ENCODE data around the gene CSMD2.

Gene CSMD2

DNA sequence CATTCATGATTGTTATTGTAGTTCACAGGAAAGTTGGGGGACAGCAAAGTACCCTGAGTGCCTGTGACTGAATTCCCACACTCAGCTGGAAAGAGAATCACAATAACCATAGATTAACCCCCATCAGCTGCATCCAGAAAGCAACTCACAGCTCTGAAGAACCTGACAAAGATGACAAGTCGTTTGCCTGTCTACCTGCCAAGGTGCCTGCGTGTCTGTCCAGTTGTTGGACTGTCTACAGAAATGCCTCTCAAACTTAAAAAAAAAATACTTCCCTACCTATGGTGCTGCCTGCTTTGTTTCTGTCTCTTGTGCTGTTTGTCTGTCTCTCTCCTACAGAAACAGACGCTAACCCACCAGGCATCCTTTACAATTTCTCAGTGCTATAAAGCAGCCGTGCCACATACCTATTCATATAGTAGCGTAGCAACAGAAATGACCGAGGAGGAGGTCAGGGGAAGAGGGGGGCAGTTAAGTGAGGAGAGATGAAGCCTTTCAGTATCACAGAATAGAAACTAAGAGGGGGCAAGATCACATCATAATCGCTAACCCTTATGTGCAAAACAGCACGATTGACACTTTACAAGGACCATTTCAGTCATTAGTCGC, 455.8 kb downstream of the CSMD2 start:
- DNase-seq, result no peak

DNA sequence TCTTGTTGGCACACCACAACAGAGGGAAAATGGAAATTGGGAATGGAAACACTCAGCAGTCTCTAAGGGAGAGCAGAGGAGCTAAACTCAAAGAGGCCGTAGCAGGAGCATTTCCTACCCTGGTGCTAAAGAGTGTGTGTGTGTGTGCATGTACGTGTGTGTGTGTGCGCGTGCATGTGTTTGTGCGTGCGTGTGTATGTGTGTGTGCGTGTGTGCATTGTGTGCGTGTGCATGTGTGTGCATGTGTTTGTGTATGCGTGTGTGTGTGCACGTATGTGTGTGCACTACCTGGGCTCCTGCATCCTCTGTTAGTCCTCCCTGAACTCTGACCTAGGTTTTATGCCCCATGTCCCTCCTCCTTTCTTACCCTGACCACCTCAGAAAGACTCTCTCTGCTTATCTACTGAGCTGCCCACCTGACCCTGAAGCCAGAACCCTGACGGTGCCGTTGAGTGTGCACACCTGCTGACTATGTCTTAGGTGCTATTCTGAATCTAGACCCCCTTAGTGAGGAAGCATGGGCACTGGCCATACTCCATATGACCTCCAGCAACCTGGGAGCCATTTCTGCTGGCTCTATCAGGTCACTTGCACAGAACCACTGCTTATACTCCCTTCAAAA, 458.3 kb downstream of the CSMD2 start:
- no peak for DNase-seq

DNA sequence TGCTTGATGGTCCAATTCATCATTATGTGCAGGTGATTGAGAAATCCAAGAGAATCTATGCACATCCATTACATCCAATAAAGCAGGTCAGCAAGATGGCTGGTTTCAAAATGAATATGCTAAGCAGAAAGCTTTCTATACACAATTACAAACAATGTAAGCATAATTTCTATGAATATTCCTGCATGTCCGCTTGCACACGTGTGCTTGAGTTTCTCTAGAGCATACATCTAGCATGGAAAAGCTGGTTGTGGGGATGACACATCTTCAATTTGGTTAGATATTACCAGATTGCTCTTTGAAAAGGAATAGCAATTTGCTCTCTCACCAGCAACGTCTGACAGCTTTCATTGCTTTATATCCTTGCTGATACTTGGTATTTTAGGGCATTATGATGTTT, 461.6 kb downstream of the CSMD2 start:
- no peak for DNase-seq

DNA sequence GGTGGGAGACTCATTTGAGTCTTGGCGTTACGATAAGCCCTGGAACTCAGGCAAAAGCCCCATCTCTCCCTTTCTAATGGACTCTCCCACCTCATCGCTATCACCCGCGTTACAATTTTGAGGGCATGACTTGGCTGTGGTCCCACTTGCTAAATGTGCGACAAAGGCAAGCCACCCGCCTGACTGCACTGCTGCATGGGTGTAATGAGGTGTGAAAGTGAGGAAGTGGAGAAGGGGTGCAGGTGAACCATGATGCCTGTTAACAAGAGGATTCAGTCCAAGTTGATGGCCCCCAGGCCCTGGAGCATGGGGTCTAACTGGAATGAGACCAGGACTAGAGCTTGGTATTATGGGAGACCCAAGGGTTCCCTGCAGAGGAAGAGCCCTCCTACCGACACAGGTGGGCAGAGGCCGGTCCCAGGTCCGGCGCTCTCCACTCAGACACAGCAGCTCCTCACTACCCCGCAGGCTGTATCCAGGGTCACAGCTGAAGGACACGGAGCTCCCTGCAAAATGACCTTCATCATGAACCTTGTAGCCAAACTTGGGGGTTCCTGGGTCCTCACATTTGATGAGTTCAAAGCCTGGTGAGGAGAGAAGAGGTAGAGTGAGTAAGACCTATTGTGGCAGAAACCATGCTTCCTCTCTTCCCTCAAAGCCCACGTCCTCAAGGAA, 466.5 kb downstream of the CSMD2 start:
- DNase-seq, result no peak

DNA sequence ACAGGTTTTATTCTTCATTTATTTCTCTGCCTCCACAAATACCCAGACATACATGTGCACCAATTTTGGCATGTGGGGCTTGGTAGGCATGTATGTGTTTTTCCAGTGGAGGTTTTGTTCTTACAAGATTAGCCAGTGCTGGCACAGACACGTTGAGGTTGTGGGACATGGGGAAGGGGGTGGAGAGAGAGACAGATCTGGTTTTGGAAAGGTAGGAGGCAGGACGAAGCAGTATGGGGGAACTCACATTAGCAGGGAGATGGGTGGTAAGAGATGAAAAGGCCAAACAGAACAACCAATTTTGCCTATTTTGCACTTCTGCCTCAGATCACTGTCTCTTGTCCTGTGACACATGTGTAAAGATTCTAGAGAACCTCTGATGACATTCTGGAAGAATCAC, 467.2 kb downstream of the CSMD2 start:
- DNase-seq, result no peak

DNA sequence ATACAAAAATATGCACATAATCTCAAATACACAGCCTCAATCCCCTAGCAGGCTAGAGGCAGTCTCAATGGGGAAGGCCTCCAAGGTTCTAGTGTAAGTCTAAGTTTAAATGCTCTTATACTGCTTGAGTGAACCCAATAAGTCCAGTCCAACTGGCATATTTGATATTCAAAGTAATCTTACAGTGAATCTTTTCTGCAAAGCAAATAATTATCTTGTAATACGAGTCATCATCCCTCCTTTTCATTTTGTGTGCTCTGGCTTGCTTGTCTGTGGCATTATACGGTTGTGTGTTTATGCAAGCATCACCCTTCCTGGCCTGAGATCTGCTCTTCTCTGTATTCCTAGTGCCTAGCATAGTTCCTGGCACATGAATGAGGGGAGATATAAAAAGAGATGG, 468.1 kb downstream of the CSMD2 start:
- DNase-seq, result no peak

DNA sequence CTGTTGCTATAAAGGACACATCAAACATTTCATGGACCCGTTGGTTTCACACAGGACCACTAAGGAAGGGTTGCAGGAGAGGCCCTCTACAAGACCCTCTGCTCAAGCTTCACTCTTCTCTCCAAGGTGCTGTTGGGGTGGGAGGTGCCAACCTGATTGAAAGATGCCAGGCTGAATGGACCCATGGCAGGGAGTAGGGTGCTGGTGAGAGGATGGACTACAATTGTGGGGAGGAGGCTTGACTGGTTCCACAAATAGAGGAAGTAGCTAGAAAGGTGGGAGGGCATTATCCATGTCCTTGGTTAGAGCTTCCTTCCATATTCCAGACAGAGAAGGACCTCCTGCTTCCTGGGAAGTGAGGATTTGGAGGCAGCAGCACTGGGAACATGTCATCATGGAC, 468.7 kb downstream of the CSMD2 start:
- DNase-seq, result no peak

DNA sequence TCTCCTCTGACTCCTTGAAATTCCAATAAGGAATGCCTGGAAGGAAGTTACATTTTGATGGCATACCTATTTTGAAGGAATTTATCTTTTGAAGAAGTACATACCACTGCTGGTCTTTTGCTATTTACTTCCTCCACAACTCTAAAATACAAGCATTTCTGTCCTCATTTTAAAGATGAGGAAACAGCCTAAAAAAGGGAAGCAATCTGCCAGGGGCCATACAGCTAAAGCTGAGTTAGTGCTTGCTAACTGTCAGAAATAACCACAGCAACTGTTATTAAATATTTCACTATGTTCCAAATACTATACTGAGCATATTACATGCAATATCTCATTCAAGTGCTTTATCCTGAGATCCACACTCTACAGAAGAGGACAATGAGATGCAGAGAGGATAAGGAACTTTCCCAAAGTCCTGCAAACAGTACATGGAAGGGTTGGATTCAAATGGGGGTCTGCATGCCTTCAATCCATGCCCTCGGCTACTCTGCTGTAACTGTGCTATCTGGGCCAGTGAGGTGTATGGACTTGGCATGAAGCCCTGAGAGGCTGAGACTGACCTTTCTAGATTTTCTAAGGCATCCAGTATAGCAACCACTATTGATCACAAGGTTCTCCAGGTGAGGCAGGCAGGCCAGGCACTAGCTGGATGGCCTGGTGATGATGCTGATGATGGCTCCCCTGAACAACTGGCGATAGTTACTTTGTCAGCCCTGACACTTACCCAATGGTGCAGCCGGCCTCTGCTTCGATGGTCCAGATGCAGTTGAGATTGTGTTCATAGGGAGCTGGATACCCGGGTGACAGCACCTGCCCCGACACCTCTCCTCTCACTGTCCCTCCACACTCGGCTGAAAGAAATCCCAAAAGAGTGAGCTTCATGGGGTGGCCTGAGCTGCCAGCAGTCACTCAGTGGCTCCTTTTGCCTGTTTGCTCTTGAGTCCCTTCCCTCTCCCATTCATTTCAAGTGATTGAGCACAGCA, 472.5 kb downstream of the CSMD2 start:
- DNase-seq, result no peak

DNA sequence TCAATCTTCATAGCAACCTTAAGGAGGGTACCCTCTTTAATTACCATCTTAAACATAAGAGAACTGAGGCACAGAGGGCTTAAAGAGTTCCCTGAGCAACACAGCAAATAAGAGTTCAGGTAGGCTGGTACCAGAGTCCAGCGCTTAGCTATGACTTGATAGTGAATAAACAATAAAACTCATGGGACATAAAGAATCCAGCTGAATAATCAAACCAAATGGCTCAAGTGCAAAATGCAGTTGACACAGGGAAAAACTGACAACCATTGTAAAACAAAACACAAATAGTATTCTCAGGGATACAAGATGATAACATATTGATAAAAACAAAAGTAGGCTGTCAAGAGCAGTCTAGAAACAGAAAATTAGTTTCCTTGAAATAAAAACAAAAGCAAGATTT, 478.0 kb downstream of the CSMD2 start:
- DNase-seq, result no peak

DNA sequence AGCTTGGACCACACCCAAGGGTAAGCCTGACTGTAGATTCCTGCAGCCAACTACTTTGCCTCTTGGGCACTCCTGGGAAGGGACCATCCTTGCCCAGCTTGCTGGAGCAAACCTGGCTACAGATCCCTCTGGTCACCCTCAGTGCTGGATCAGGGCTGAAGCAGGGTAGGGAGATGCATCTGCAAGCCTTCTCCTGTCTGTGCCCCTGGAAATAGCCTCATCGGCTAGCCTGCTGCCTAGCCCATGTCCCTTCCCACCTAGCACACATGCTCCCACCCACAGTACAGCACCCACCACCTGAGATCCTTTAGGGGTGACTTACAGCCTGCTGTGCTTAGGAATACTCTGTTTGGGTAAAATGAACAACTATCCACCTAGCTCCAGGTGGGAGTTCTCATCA, 478.5 kb downstream of the CSMD2 start:
- no peak for DNase-seq

DNA sequence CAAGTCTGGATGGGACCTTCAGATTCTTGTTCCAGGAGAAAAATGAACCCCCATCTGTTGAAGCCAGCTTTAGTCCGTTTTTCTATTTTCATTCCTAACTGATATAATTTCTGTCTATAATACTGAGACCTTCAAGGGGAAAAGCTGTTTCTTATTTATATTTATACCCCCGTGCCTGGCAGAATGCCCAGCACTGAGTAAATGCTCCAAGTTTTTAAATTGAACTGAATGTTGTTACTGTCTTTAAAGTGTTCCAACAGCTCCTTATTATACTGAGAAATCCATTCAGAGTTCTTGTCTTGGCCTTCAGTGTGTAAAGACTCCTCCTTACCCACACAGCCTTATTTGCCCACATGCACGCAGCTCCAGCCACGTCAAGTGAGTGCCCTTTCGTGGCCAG, 479.8 kb downstream of the CSMD2 start:
- no peak for DNase-seq

DNA sequence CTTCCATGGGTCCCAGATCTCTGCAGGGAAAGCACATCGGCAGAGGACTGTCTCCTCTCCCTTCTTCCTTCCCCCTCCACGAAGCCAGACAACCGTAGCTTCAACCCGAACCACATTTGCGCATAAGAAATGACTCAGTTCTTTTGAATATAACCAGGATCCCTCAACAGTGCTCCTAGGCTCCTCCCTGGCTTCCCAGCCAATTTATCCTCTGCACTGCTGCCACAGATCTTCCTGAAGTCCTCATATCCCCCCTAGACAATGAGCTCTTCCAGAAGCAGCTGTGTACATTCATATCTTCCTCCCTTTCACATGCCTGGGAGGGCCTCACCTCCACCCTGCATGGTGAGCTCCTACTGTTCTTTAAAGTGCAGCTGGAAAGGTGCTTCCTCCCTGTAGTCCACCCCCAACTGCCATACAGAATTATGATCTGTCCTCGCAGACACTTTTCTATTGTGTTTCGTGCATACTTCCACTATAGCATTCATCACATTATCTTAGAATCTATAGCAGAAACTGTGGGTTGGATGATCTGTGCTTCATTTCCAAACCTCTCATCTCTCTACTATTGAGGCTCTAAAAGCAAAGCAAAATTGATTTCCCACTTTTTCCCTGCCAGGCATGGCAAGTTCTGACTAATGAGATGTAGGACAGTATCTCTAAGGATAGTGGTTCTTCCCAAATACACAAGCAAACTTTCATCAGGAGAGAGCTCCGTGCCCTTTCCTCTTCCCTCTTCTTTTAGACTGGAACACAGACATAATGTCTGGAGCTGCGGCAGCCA, 480.4 kb downstream of the CSMD2 start:
- no peak for DNase-seq

DNA sequence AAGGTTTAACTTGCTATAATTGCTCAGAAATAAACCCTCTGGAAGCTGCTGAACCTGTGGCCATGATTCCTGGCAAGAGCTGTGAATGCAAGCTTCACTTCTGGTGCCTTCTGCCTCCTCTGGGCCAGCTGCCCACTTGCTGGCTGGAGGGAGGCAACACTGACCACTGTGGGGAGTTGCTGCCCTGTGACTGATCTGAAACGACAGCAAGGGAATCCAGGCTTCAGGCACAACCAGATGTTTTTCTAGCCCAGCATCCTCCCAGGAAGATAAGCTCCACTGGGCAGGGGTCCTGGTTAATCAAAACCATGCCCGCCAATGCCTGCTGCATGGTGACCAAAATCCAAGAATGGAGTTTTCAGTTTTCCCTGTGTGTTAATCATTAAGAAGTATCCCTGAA, 481.1 kb downstream of the CSMD2 start:
- no peak for DNase-seq

DNA sequence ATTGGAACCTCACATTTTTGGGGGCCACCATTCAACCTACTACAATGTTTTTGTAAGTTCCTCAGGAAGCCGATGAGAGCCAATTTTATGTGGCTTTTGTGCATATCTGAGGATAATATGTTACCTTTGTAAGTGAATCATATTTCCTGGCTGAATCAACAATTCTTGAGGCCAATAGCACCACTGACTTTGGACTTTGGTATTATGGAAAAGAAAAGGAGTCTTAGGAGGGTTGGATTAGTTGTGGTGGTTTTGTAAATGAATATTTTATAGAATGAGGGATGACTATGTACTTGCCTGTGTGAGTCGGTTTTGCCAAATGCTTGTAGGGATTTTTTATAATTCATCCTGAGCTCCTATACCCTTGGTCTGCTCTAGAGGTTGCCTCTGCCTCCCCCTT, 482.7 kb downstream of the CSMD2 start:
- no peak for DNase-seq

DNA sequence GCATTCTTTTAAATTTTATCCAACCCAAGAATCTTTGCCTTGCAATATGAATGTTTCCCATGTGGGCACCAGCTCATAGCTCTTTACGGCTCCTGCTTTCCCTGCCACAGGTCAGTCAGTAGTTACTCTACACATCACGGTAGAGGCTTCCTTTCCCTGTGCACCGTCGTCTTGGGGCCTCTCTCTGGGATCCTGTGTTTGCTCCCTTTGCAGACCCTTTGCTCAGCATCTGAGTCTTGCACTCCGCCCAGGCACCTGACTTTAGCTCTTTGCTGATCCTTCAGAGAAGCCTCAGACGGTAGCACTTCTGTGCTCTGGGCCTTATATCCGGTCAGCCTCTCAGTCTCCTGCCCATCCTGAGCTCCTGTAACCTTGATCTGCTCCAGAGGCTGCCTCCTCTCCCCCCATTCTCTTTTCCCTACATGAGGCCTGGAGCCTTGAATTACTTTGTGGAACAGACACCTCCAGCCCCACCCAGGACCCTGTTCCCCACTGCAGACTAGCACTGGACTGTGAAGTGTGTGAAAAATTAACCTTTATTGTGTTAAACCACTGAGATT, 484.7 kb downstream of the CSMD2 start:
- DNase-seq, result no peak

DNA sequence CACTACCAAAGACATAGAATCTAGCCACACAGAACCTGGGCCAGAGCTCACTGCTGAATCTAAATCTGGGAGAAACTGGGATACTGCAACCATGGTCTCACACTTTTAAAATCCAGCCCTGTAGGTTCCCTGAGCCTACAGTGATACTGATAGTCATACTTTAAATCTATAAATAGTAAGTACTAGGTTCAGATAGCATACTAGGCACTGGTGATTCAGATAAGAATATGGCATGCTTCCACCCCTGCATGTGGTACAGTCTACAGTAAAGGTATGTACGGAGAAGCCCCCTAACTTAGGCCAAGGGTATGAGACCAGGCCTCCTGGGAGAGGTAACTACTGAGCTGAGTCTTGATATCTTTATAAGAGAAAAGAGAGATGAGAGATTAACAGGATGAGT, 494.5 kb downstream of the CSMD2 start:
- no peak for DNase-seq

DNA sequence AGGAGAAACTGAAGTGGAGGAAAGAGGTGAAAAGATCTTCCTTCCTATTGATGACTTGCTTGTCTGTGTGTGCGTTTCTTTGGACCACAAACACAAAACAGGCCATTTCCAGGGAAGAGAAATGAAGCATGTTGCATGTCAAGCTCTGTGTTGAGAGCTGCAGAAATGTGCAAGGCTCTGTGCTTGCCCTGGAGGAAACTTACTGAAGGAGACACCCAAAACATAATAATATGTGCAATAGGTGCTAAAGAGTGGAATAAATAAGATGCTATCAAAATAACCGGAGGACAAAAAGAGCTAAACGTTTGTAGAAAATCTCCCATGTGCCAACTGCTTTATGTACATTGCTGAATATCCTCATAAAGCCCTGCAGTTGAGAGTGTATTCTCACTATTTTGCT, 496.3 kb downstream of the CSMD2 start:
- no peak for DNase-seq

DNA sequence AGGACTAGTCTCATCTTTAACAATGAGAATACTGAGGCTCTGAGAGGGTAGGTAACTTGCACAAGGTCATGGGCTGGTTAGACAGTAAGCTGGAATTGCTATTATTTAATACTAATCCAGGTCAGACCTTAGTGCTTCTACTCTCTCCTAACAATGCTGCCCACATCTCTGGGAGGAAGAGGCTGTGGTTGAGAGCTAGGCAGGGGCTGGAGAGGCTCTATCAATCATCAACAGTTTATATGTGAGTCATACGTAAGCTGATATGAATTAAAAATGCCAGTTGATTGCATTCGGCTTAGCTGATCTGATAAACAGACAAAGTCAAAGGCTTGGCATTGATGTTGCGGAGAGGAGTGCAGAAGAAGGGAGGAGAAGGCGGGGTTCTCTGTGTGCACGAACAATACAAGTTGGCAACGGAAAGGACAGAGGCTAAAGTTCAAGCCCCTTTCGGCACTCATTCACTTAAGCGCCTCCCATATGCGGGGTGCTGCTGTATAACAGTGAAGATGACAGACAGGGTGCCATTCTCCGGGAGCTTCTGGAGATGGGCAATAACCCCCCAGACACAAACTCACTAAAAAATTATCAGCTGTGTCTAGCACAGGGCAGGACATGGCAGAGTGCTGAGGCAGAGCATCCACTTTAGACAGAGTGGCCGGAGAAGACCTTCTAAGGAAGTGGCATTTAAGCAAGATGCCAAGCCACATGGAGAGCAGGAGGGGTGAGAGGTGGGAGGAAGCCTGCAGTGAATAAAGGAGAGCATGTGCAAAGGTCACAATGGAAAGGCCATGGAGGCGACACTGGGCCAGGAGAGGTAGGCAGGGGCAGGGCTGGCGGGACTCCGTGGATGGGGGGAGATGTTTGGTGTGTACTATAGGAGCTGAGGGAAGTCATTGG, 497.4 kb downstream of the CSMD2 start:
- no peak for DNase-seq

DNA sequence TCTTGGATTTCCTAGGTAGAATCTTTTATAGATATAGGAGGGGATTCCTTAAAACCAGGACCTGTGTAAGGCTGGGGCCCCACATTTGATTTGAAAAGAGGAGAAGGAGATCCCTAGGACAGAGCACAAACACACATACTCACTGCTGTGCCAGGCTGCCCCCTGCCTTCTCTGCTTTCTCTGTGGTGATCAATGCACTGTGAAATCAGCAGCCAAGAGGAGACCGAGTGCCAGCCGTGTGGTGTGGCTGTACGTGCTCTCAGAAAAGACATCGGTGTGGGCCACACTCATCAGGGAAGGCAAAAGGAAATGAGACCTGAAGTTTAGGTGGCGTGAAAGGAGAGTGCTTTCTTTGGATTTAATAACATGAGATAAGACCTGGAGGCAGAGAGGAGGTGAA, 498.4 kb downstream of the CSMD2 start:
- no peak for DNase-seq

DNA sequence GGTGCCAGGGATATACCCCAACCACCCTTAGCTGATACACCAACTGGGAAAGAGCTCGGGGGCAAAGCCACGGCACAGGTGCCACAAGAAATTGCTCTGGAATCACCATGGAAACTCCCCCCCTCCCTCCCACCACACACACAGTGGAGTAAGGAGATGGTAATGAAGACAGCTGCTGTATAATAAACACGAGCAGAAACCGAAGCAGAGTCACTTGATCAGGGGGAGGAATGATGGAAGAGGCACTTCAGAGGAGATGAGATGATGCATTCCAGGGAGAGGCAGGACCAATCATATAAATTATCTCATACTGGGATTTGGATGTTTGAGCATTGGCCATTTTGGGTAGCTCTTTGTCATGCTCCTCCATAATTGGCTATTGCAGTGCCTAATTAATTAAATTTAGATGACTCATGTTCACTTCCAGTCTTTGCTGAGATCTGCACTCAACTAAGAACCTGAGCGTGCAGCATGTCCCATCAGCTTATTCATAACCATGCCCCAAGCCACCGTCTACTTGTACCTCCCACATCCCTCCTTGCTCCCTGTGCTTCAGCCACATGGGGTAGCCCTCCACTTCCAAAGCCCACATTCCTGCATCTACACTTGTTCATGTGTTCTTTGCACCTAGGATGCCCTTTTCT, 503.1 kb downstream of the CSMD2 start:
- peak; percentile 62 for DNase-seq

DNA sequence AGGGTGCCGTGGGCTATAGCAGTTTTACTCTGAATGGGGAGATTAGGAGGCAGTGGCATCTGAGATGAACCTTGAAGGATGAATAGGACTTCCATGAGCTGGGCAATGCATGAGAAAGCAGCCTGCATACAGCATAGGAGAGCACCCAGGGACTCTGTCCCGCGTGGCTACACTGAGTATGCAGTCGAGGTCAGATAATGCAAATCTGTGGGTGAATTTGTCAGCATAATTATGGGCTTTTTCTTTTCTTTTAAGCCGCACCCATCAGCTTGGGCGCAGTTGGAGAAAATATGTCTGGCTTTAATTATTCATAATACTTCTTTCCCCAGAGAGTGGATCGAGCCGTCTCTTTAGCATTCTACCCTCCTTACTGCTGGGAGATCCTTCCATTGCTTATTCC, 504.1 kb downstream of the CSMD2 start:
- no peak for DNase-seq

All from NCI-H1105 treated with DMSO at 0.1 percent for 48 hours (cell line).